ENCODE results near the gene WDR6.

WDR6 gene

DNA sequence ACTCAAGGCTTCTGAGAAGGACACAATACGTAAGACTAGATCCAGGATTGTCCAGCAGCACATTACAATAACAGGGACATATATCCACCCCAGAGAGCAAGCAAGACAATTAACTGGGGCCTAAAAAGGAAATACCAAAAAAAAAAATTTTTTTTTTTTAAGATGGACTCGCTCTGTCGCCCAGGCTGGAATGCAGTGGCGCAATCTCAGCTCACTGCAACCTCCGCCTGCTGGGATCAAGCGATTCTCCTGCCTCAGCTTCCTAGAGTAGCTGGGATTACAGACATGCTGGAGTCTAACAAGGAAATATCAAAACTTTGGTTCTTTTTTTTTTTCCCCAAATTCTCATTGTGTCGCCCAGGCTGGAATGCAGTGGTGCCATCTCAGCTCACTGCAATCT, 50.8 kb downstream of the WDR6 start:
- no peak overlapping the region for H3K4me3 ChIP-seq (ENCODE audit: low read depth, low read length)
- TF ChIP-seq, protein P1, sequence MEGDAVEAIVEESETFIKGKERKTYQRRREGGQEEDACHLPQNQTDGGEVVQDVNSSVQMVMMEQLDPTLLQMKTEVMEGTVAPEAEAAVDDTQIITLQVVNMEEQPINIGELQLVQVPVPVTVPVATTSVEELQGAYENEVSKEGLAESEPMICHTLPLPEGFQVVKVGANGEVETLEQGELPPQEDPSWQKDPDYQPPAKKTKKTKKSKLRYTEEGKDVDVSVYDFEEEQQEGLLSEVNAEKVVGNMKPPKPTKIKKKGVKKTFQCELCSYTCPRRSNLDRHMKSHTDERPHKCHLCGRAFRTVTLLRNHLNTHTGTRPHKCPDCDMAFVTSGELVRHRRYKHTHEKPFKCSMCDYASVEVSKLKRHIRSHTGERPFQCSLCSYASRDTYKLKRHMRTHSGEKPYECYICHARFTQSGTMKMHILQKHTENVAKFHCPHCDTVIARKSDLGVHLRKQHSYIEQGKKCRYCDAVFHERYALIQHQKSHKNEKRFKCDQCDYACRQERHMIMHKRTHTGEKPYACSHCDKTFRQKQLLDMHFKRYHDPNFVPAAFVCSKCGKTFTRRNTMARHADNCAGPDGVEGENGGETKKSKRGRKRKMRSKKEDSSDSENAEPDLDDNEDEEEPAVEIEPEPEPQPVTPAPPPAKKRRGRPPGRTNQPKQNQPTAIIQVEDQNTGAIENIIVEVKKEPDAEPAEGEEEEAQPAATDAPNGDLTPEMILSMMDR (IDR thresholded peaks at IDR 0.05; ENCODE audit: borderline replicate concordance, insufficient read depth, low read depth, low read length): no peak

All from GM12875 (cell line).